Smooth muscle cell (in vitro differentiated cells): ENCODE results near the gene FES. TPM values are rescaled to one million over a fixed set of nuclear protein-coding genes. Genes with fewer than 3 reads are reported as not detected.

ENCODE experiments used
- DNase-seq: peaks from one replicate; lab custom pipeline; 2025; ENCODE audit not compliant: unreplicated experiment; lab: John Stamatoyannopoulos, UW
- H2AFZ ChIP-seq: fragments of 200-600 bp; sonication (generic); 2 replicates; pipeline ENCODE4 v1.6.0; 2016; ENCODE audit warnings: antibody characterized with exemption, low read depth, mild to moderate bottlenecking
- H3F3A ChIP-seq: fragments of 200-600 bp; sonication (generic); 2 replicates; pipeline ENCODE4 v1.6.0; 2017; ENCODE audit warnings: antibody characterized with exemption, low read depth
- H3K27ac ChIP-seq: fragments of 200-600 bp; sonication (generic); 2 replicates; pipeline ENCODE4 v1.5.1; 2016; ENCODE audit warnings: low read depth, mild to moderate bottlenecking
- H3K27me3 ChIP-seq: fragments of 200-600 bp; sonication (generic); 2 replicates; pipeline ENCODE4 v1.6.1; 2016; ENCODE audit warnings: low read depth, mild to moderate bottlenecking
- H3K36me3 ChIP-seq: fragments of 200-600 bp; sonication (generic); 2 replicates; pipeline ENCODE4 v1.5.1; 2016; ENCODE audit warnings: low read depth
- H3K4me1 ChIP-seq: fragments of 200-600 bp; sonication (generic); 2 replicates; pipeline ENCODE4 v1.5.1; 2016; ENCODE audit warnings: low read depth
- H3K4me2 ChIP-seq: fragments of 200-600 bp; sonication (generic); 2 replicates; pipeline ENCODE4 v1.6.0; 2016; ENCODE audit warnings: mild to moderate bottlenecking
- H3K4me3 ChIP-seq: fragments of 200-600 bp; sonication (generic); 2 replicates; pipeline ENCODE4 v1.5.1; 2016; ENCODE audit warnings: mild to moderate bottlenecking
- H3K79me2 ChIP-seq: fragments of 200-600 bp; sonication (generic); 2 replicates; pipeline ENCODE4 v1.6.0; 2016; ENCODE audit warnings: low read depth, mild to moderate bottlenecking
- H3K9ac ChIP-seq: fragments of 200-600 bp; sonication (generic); 2 replicates; pipeline ENCODE4 v1.6.0; 2016; ENCODE audit warnings: low read depth
- H3K9me3 ChIP-seq: fragments of 200-600 bp; sonication (generic); replicated peaks from 2 replicates; pipeline ENCODE4 v1.5.1; 2016; ENCODE audit warnings: low read depth
- H4K20me1 ChIP-seq: fragments of 200-600 bp; sonication (generic); 2 replicates; pipeline ENCODE4 v1.6.0; 2016; ENCODE audit warnings: low read depth
- WGBS: methylation state at CpG from one replicate; pipeline ENCODE4 v1.1.7; 2016; ENCODE audit warnings: low lambda C conversion rate; 5-methylcytosine and 5-hydroxymethylcytosine counted together
- polyA plus RNA-seq: library from polyadenylated mRNA; unstranded; fragments of >200 nt; fragmentation: Nextera tagmentation; extraction: Ambion mirVana; gene quantifications from 2 replicates; pipeline ENCODE4 v1.2.1, GENCODE V29; 2016
- total RNA-seq: library from RNA; depleted of rRNA; stranded (reverse); fragments of >200 nt; gene quantifications from 2 replicates; pipeline ENCODE4 v1.2.3, GENCODE V29; 2014
- TF ChIP-seq, protein P1 (sequence below): fragments of 200-600 bp; sonication (generic); IDR thresholded peaks from 2 replicates; pipeline ENCODE4 v1.5.1; 2017; ENCODE audit warnings: borderline replicate concordance, mild to moderate bottlenecking, antibody characterized with exemption; ENCODE audit not compliant: insufficient read depth, poor library complexity, severe bottlenecking

The FES gene
- total and polyA plus RNA-seq, 2 experiments from 2014 or later = 4.9 to 6.2 TPM

DNA sequence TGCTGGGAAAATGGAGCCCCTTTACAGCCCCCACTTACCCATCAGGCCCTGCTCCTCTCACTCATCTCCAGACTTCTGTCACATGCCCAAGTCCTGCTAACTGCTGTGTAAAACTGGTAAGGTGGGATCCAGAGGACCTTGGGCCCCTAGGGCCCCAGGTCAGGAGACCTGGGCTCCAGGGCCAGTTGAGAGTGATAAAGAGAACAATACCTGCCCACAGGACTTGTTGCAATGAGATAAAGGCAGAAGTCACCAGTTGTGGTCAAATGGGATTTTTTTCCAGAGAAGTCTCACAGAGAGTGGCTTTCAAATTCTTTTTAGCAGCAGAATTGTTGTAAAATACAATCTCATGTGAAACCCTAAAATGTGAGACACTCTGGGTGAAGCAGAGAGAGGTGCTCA is 15.2 kb upstream of the FES start:
- Histone ChIP-seq H3K4me3 (no peak overlapping the region), H3K9ac (no peak overlapping the region), H3K79me2 (peaks cover 22% of the 10 kb centered on the region), H4K20me1 (peaks cover 12% of the 10 kb centered on the region), H3F3A (peaks cover 37% of the 10 kb centered on the region), H3K9me3 (no peaks in the 10 kb centered on the region), H3K27ac (peak overlapping the region; percentile 91), H2AFZ (no peak overlapping the region), H3K27me3 (no peaks in the 10 kb centered on the region), H3K4me1 (peaks cover 49% of the 10 kb centered on the region), H3K4me2 (peak overlapping the region; percentile 92), H3K36me3 (no peaks in the 10 kb centered on the region)
- TF ChIP-seq, protein P1, sequence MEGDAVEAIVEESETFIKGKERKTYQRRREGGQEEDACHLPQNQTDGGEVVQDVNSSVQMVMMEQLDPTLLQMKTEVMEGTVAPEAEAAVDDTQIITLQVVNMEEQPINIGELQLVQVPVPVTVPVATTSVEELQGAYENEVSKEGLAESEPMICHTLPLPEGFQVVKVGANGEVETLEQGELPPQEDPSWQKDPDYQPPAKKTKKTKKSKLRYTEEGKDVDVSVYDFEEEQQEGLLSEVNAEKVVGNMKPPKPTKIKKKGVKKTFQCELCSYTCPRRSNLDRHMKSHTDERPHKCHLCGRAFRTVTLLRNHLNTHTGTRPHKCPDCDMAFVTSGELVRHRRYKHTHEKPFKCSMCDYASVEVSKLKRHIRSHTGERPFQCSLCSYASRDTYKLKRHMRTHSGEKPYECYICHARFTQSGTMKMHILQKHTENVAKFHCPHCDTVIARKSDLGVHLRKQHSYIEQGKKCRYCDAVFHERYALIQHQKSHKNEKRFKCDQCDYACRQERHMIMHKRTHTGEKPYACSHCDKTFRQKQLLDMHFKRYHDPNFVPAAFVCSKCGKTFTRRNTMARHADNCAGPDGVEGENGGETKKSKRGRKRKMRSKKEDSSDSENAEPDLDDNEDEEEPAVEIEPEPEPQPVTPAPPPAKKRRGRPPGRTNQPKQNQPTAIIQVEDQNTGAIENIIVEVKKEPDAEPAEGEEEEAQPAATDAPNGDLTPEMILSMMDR = no peak
- no peak for DNase-seq

DNA sequence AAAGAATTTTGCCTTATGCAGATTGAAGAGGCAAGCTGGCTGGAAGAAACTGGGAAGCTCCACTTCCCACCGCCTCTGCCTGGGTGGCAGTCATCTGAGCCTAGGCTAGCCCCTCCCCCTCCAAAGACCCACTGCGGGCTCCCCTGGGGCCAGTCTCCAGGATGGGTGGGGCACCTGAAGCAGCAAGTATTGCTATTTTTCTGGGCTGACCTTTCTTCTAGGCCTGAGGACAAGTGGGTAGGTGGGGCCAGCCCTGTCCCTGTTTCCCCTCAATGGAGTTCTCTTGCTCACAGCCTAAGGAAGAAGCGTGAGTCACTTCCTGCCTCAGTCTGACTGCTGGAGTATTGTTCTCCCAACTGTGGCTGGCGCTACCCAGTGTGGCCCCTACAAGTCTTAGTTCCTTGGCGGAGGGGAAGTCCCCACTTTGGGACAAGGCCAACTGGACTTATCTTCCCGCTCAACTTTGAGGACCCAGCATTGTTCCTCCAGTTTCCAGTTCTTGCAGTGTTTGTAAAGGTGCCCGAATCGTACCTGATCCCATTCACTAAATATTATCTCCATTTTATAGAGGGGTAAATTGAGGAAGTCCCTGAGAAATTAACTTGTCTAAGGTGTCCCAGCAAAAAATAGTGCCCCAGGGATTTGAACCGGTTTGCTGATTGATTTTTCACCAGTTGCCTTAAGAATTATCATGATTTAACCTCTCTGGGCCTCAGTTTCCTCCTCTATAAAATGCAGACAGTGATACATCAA is 14.5 kb upstream of the FES start:
- Histone ChIP-seq H3K4me3 (no peak overlapping the region), H3K4me1 (peaks cover 55% of the 10 kb centered on the region), H3K36me3 (no peaks in the 10 kb centered on the region), H4K20me1 (peaks cover 18% of the 10 kb centered on the region), H3K4me2 (peak overlapping the region; percentile 92), H3K79me2 (peaks cover 28% of the 10 kb centered on the region), H3K27me3 (no peaks in the 10 kb centered on the region), H2AFZ (no peak overlapping the region), H3K27ac (peak overlapping the region; percentile 91), H3F3A (peaks cover 36% of the 10 kb centered on the region), H3K9ac (no peak overlapping the region), H3K9me3 (no peaks in the 10 kb centered on the region)
- 27% methylated on average over 9 of the region's 9 CpGs for WGBS
- no peak for DNase-seq
- TF ChIP-seq, protein P1 = no peak

DNA sequence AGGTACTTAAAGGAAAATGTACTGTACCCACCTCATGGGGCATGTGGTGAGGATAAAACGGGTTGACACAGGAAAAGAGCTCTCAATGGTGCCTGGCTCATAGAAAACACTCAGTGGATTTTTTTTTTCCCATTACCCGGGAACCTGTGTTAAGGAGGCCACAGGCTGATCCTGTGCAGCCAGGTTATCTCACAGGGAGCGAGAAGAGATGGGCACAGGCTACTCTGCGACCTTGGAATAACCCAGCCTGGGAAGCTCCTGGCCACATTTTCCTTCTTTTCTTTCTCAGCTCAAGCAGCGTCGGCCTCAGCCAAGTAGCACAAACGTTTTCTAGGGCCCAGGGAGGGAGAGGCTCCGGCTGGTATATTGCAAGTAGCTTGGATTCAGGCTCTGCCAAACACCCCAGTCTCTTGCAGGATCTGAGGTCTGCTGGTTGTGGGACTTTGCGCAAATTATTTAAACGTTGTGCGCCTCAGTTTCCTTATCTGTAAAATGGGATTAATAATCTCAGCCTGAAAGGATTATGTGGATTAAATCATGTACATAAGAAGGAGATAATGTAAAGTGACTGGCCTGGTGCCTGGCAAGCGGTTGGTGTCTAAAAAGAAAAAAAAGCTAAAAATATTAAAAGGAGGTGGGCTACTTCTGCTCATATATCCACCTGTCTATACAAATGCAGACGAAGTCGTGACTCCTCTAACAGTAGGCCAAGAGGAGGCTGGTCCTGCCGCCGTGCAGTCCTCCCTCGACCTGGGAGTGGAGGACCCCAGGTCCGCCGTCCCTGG is 13.8 kb upstream of the FES start:
- WGBS = 15% methylated on average over 19 of the region's 19 CpGs
- Histone ChIP-seq H3K27ac (peak overlapping the region; percentile 91), H3K79me2 (peaks cover 36% of the 10 kb centered on the region)

More for the DNA sequence above, 13.8 kb upstream of the FES start:
- Histone ChIP-seq H2AFZ (no peak overlapping the region), H3K4me3 (peak overlapping the region; percentile 80), H3K36me3 (no peaks in the 10 kb centered on the region), H4K20me1 (peaks cover 26% of the 10 kb centered on the region), H3K4me2 (peak overlapping the region; percentile 92), H3K27me3 (no peaks in the 10 kb centered on the region), H3F3A (peaks cover 36% of the 10 kb centered on the region), H3K9ac (peak overlapping the region; percentile 90), H3K9me3 (no peaks in the 10 kb centered on the region), H3K4me1 (peaks cover 55% of the 10 kb centered on the region)
- TF ChIP-seq, protein P1 = no peak
- DNase-seq = no peak
